ENCODE measurements around the gene ACRBP. TPM values are rescaled to one million over a fixed set of nuclear protein-coding genes. Genes with fewer than 3 reads are reported as not detected.

The ACRBP gene
- total and polyA plus RNA-seq, 2 donors (not counting 1 experiment from before 2014, with no cell fraction given), result 10.7 to 12.3 TPM

DNA sequence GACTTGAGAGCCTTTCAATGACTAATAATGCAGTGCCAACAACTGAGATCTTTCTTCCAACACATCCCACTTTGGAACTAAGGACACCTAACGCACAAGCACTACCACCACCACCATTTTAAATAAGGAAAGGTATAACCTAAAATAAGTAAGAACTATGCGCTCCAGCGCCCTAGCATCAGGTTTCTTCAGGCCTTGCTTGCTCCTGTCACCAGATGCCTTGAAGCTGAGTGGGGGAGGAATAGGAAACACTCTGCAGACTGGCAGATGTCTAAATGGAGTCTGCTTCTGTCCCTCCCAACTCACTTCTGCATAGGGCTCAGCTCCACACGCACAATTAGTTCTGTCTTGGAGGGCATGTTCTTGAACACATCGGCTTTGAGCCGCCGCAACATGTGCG, 55.1 kb downstream of the ACRBP start:
- no peak overlapping the region for H3K4me3 ChIP-seq (ENCODE audit: control extremely low read depth in 1 of 5, extremely low read depth in 1 of 5, insufficient read depth in 1 of 5, low read depth in 2 of 5, low read length in 4 of 5)
- no peaks in the 10 kb centered on the region for H3K27me3 ChIP-seq (replicated peaks in 1 of 4; ENCODE audit: control extremely low read depth in 1 of 4, control insufficient read depth in 3 of 4, insufficient read depth in 4 of 4, low read length in 3 of 4)
- DNase-seq (no peak), ATAC-seq (ENCODE audit: low read depth) (no peak)
- H3K9ac ChIP-seq (ENCODE audit: low read length), result no peak overlapping the region
- peaks cover 51% of the 10 kb centered on the region for H3K79me2 ChIP-seq (ENCODE audit: control insufficient read depth, insufficient read depth, low read length)
- intact Hi-C loops (cut with micrococcal nuclease), result no loop called here
- ChIA-PET CTCF (interaction anchor here (2.1 kb wide), 1 partner anchor 28 kb away, joined by 7 read pairs; no protein-coding TSS in a partner anchor), POLR2A (no interaction called here)
- H3K9me3 ChIP-seq (ENCODE audit: control extremely low read depth in 1 of 3, control insufficient read depth in 2 of 3, insufficient read depth in 1 of 3, low read length in 2 of 3), result no peaks in the 10 kb centered on the region
- H3K27ac Mint-ChIP-seq, result no peak overlapping the region
- H3K27me3 Mint-ChIP-seq, result no peaks in the 10 kb centered on the region
- TF ChIP-seq, protein P1, sequence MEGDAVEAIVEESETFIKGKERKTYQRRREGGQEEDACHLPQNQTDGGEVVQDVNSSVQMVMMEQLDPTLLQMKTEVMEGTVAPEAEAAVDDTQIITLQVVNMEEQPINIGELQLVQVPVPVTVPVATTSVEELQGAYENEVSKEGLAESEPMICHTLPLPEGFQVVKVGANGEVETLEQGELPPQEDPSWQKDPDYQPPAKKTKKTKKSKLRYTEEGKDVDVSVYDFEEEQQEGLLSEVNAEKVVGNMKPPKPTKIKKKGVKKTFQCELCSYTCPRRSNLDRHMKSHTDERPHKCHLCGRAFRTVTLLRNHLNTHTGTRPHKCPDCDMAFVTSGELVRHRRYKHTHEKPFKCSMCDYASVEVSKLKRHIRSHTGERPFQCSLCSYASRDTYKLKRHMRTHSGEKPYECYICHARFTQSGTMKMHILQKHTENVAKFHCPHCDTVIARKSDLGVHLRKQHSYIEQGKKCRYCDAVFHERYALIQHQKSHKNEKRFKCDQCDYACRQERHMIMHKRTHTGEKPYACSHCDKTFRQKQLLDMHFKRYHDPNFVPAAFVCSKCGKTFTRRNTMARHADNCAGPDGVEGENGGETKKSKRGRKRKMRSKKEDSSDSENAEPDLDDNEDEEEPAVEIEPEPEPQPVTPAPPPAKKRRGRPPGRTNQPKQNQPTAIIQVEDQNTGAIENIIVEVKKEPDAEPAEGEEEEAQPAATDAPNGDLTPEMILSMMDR (IDR thresholded peaks at IDR 0.05), result no peak
- no peak for TF ChIP-seq EZH2 (IDR thresholded peaks at IDR 0.05; ENCODE audit: borderline replicate concordance, insufficient read depth, low read depth, low read length, poor library complexity, severe bottlenecking)
- H3K9me3 Mint-ChIP-seq (ENCODE audit: insufficient read depth), result no peaks in the 10 kb centered on the region
- H3K4me3 Mint-ChIP-seq, result no peak overlapping the region
- H3K27ac ChIP-seq (ENCODE audit: low read length in 2 of 2), result no peak overlapping the region
- H3K4me2 ChIP-seq (replicated peaks; ENCODE audit: low read depth, low read length, poor library complexity, severe bottlenecking), result no peak overlapping the region
- peaks cover 8% of the 10 kb centered on the region for H3K4me1 Mint-ChIP-seq
- peaks cover 54% of the 10 kb centered on the region for H4K20me1 ChIP-seq (ENCODE audit: control insufficient read depth, insufficient read depth, low read length, poor library complexity, severe bottlenecking)
- H3K36me3 ChIP-seq (replicated peaks in 1 of 2; ENCODE audit: control extremely low read depth in 1 of 2, control insufficient read depth in 1 of 2, extremely low read depth in 1 of 2, insufficient read depth in 2 of 2, low read length in 1 of 2), result peaks cover 21 to 86% of the 10 kb centered on the region in 2 experiments
- no peaks in the 10 kb centered on the region for H3K4me1 ChIP-seq (ENCODE audit: control insufficient read depth in 2 of 2, insufficient read depth in 2 of 2, low read length in 2 of 2)
- no CpG with 5 or more reads among the region's 8 CpGs for WGBS (ENCODE audit: insufficient coverage)
- H2AFZ ChIP-seq (ENCODE audit: insufficient read depth, low read depth, low read length, poor library complexity, severe bottlenecking), result no peak overlapping the region

Other genes starting within 250 kb of the ACRBP start
- gene CD27, start 202.5 kb downstream of the ACRBP start, total RNA-seq, result 116 TPM in 2 replicates
- gene CD27, start 202.5 kb downstream of the ACRBP start, polyA plus RNA-seq, result 34.0 and 102 TPM in 2 replicates
- 71.2 and 80.5 TPM in 2 replicates for gene TAPBPL, start 195.4 kb downstream of the ACRBP start, total RNA-seq
- 73.3 and 103 TPM in 2 replicates for gene TAPBPL, start 195.4 kb downstream of the ACRBP start, polyA plus RNA-seq
- gene VAMP1, start 176.8 kb downstream of the ACRBP start, total RNA-seq, result 98.9 and 108 TPM in 2 replicates
- gene VAMP1, start 176.8 kb downstream of the ACRBP start, polyA plus RNA-seq, result 62.4 and 94.6 TPM in 2 replicates
- 72.6 and 75.6 TPM in 2 replicates for gene MRPL51, start 154.2 kb downstream of the ACRBP start, total RNA-seq
- gene MRPL51, start 154.2 kb downstream of the ACRBP start, polyA plus RNA-seq, result 18.6 and 19.0 TPM in 2 replicates
- 41.1 and 42.1 TPM in 2 replicates for gene NCAPD2, start 153.3 kb downstream of the ACRBP start, total RNA-seq
- gene NCAPD2, start 153.3 kb downstream of the ACRBP start, polyA plus RNA-seq, result 18.4 and 19.9 TPM in 2 replicates
- gene GAPDH, start 112.9 kb downstream of the ACRBP start, total RNA-seq, result 499 and 507 TPM in 2 replicates
- gene GAPDH, start 112.9 kb downstream of the ACRBP start, polyA plus RNA-seq, result 487 and 951 TPM in 2 replicates
- 56.1 and 57.7 TPM in 2 replicates for gene IFFO1, start 91.4 kb downstream of the ACRBP start, total RNA-seq
- 67.8 and 79.0 TPM in 2 replicates for gene IFFO1, start 91.4 kb downstream of the ACRBP start, polyA plus RNA-seq
- 65.4 and 70.4 TPM in 2 replicates for gene NOP2, start 79.1 kb downstream of the ACRBP start, total RNA-seq
- gene NOP2, start 79.1 kb downstream of the ACRBP start, polyA plus RNA-seq, result 73.4 and 134 TPM in 2 replicates
- gene CHD4, start 40.1 kb downstream of the ACRBP start, total RNA-seq, result 287 and 327 TPM in 2 replicates
- gene CHD4, start 40.1 kb downstream of the ACRBP start, polyA plus RNA-seq, result 101 and 181 TPM in 2 replicates
- gene LPAR5, start 11.5 kb downstream of the ACRBP start, total RNA-seq, result 59.6 and 60.4 TPM in 2 replicates
- gene LPAR5, start 11.5 kb downstream of the ACRBP start, polyA plus RNA-seq, result 13.6 and 29.0 TPM in 2 replicates
- 81.1 TPM in 2 replicates for gene ING4, start 15.7 kb upstream of the ACRBP start, total RNA-seq
- 87.7 and 110 TPM in 2 replicates for gene ING4, start 15.7 kb upstream of the ACRBP start, polyA plus RNA-seq
- gene ZNF384, start 41.9 kb upstream of the ACRBP start, total RNA-seq, result 108 and 115 TPM in 2 replicates
- gene ZNF384, start 41.9 kb upstream of the ACRBP start, polyA plus RNA-seq, result 64.8 and 83.4 TPM in 2 replicates
- gene PIANP, start 53.4 kb upstream of the ACRBP start, total RNA-seq, result 0.51 and 0.54 TPM in 2 replicates
- 0.23 and 0.24 TPM in 2 replicates for gene PIANP, start 53.4 kb upstream of the ACRBP start, polyA plus RNA-seq
- 28.3 and 29.4 TPM in 2 replicates for gene COPS7A, start 76.6 kb upstream of the ACRBP start, total RNA-seq
- gene COPS7A, start 76.6 kb upstream of the ACRBP start, polyA plus RNA-seq, result 42.3 and 46.0 TPM in 2 replicates
- gene MLF2, start 105.7 kb upstream of the ACRBP start, total RNA-seq, result 97.2 and 106 TPM in 2 replicates
- gene MLF2, start 105.7 kb upstream of the ACRBP start, polyA plus RNA-seq, result 190 and 205 TPM in 2 replicates
- 2.1 and 3.4 TPM in 2 replicates for gene PTMS, start 118.9 kb upstream of the ACRBP start, total RNA-seq
- gene PTMS, start 118.9 kb upstream of the ACRBP start, polyA plus RNA-seq, result 1.0 and 2.2 TPM in 2 replicates
- not detected in 2 replicates for gene LAG3, start 125.1 kb upstream of the ACRBP start, total RNA-seq
- not detected in 2 replicates for gene LAG3, start 125.1 kb upstream of the ACRBP start, polyA plus RNA-seq
- 0.49 TPM in 2 replicates for gene CD4, start 142.1 kb upstream of the ACRBP start, total RNA-seq
- gene CD4, start 142.1 kb upstream of the ACRBP start, polyA plus RNA-seq, result 2.1 and 2.2 TPM in 2 replicates
- gene GPR162, start 174.4 kb upstream of the ACRBP start, total RNA-seq, result not detected in 2 replicates
- gene GPR162, start 174.4 kb upstream of the ACRBP start, polyA plus RNA-seq, result 0.50 and 0.54 TPM in 2 replicates
- gene P3H3, start 181.0 kb upstream of the ACRBP start, total RNA-seq, result 0.22 TPM in 1 of 2 replicates, not detected in the other
- 0.09 and 0.85 TPM in 2 replicates for gene P3H3, start 181.0 kb upstream of the ACRBP start, polyA plus RNA-seq
- 0.27 and 0.49 TPM in 2 replicates for gene GNB3, start 193.5 kb upstream of the ACRBP start, total RNA-seq
- gene GNB3, start 193.5 kb upstream of the ACRBP start, polyA plus RNA-seq, result 0.27 and 0.71 TPM in 2 replicates
- 1.6 and 1.8 TPM in 2 replicates for gene CDCA3, start 203.9 kb upstream of the ACRBP start, total RNA-seq
- gene CDCA3, start 203.9 kb upstream of the ACRBP start, polyA plus RNA-seq, result 2.0 and 2.3 TPM in 2 replicates
- 56.8 and 59.7 TPM in 2 replicates for gene USP5, start 204.7 kb upstream of the ACRBP start, total RNA-seq
- 35.1 and 35.5 TPM in 2 replicates for gene USP5, start 204.7 kb upstream of the ACRBP start, polyA plus RNA-seq
- 178 and 181 TPM in 2 replicates for gene TPI1, start 220.1 kb upstream of the ACRBP start, total RNA-seq
- gene TPI1, start 220.1 kb upstream of the ACRBP start, polyA plus RNA-seq, result 107 and 187 TPM in 2 replicates
- 13.5 and 16.0 TPM in 2 replicates for gene SPSB2, start 225.9 kb upstream of the ACRBP start, total RNA-seq
- 6.4 and 9.4 TPM in 2 replicates for gene SPSB2, start 225.9 kb upstream of the ACRBP start, polyA plus RNA-seq

Measured in B cell (primary cell).